LNCaP clone FGC (cell line): ENCODE results near the gene ASF1A.

Experiments used
- DNase-seq: peaks from one replicate; pipeline ENCODE4 v3.0.0-alpha.2; 2011; ENCODE audit warnings: low read depth
- H3K4me3 ChIP-seq: 2 replicates; pipeline ENCODE4 v1.5.1; 2011; ENCODE audit warnings: mild to moderate bottlenecking, low read depth, low read length, control low read depth
- TF ChIP-seq, protein P1 (sequence below): IDR thresholded peaks from 2 replicates; pipeline ENCODE4 v1.5.1; 2012; ENCODE audit warnings: mild to moderate bottlenecking; ENCODE audit not compliant: control insufficient read depth, insufficient read depth; ENCODE audit errors: extremely low read depth

ASF1A gene

DNA sequence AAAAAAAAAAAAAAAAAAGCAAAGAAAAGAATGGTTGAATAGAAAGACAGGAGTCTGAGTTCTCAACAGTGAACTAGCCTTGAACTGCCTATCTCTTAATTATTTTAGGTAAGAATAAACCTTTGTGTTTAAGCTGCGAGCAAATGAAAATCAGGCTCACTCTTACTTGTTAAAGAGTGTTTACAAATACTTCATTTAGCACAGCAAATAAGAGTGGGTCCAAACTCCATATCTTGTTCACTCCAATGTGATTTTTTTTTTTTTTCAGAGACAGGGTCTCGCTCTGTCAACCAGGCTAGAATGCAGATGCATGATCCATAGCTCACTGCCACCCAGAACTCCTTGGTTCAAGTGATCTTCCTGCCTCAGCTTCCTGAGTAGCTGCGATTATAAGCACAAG, 29.1 kb downstream of the ASF1A start:
- no peak overlapping the region for H3K4me3 ChIP-seq
- TF ChIP-seq, protein P1, sequence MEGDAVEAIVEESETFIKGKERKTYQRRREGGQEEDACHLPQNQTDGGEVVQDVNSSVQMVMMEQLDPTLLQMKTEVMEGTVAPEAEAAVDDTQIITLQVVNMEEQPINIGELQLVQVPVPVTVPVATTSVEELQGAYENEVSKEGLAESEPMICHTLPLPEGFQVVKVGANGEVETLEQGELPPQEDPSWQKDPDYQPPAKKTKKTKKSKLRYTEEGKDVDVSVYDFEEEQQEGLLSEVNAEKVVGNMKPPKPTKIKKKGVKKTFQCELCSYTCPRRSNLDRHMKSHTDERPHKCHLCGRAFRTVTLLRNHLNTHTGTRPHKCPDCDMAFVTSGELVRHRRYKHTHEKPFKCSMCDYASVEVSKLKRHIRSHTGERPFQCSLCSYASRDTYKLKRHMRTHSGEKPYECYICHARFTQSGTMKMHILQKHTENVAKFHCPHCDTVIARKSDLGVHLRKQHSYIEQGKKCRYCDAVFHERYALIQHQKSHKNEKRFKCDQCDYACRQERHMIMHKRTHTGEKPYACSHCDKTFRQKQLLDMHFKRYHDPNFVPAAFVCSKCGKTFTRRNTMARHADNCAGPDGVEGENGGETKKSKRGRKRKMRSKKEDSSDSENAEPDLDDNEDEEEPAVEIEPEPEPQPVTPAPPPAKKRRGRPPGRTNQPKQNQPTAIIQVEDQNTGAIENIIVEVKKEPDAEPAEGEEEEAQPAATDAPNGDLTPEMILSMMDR: no peak
- no peak for DNase-seq

DNA sequence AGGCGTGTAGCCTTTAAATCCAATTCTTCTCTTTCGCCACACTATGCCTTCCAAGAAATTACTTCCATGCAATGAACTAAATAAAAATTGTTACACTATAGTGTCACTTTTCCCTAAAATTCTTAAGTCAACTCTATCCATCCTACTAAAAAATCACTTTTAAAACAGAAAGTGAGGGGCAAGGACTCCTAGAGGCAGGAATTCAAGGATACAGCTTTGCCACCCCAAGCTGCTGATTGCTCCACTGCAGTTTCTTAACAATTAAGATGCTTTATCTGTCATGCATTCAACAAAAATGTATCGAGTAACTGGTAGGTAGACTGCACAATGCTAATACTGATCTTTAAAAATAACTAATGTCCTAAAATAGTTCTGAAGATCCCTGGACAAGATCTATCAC, 36.7 kb downstream of the ASF1A start:
- no peak for DNase-seq
- H3K4me3 ChIP-seq: no peak overlapping the region
- TF ChIP-seq, protein P1: no peak

DNA sequence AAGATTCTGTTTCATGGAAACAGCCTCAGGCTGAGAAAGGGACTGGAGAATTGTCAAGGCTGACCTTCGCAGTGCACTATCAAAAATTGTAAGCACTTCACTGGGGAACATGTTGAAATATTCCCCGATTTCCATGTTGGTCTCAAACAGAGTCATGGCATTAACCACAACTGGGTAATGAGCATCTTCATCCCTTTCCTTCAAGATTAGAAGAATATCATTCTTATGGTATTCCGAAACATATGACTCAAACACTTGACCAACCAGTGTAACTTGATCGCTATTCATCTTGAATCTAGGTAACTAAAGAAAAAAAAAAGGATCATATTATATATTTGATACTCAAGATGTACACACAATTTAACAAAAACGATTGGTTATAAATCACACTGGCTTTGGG, 37.5 kb downstream of the ASF1A start:
- TF ChIP-seq, protein P1: no peak
- H3K4me3 ChIP-seq: no peak overlapping the region
- DNase-seq: no peak

DNA sequence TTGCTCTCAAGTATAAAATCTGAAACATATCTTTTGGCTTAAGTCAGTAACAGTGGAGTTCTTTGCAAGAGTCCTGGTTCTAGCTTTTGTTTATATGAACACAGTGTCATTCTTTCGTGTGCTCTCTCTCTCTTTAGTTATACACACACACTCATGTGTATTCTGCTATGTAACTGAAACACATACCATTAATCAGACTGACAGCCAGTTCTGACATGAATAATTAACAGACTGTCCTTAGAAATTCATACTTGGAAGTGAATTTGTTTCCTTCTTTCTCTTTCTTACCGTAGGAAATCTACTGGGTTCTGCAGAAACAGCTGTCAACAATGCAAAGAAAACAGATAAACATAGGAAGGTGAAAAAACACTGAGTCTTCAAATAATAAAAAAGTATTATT, 38.5 kb downstream of the ASF1A start:
- no peak overlapping the region for H3K4me3 ChIP-seq
- TF ChIP-seq, protein P1: no peak
- DNase-seq: no peak

DNA sequence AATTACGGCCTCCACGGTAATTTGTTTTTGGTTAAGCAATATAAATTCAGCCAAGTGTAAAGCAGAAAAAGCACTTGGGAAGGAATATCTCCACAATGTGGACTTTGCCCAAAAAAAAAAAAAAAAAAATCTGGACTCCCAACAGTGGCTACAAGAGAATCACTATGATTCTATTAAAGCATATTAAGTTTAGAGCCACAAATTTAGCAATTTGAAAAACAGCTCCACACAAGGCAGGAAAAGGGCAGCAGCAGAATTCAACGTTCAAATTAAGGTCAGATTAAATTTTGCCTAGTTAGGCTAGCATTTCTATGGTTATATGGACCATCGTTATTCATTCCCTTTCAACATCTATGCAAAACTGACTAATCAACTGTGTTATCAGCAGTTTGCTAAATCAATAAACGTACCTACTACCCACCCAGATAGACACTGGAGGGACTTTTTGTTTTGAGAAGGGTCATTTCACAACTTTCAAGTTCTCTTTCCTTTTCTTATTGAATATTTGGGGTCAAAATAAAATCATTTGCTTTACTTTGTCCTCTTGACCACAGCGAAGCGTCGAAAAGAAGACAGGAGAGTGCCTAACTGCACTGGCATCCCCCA, 40.0 kb downstream of the ASF1A start:
- TF ChIP-seq, protein P1: no peak
- no peak for DNase-seq
- H3K4me3 ChIP-seq: peak overlapping the region; percentile 89

DNA sequence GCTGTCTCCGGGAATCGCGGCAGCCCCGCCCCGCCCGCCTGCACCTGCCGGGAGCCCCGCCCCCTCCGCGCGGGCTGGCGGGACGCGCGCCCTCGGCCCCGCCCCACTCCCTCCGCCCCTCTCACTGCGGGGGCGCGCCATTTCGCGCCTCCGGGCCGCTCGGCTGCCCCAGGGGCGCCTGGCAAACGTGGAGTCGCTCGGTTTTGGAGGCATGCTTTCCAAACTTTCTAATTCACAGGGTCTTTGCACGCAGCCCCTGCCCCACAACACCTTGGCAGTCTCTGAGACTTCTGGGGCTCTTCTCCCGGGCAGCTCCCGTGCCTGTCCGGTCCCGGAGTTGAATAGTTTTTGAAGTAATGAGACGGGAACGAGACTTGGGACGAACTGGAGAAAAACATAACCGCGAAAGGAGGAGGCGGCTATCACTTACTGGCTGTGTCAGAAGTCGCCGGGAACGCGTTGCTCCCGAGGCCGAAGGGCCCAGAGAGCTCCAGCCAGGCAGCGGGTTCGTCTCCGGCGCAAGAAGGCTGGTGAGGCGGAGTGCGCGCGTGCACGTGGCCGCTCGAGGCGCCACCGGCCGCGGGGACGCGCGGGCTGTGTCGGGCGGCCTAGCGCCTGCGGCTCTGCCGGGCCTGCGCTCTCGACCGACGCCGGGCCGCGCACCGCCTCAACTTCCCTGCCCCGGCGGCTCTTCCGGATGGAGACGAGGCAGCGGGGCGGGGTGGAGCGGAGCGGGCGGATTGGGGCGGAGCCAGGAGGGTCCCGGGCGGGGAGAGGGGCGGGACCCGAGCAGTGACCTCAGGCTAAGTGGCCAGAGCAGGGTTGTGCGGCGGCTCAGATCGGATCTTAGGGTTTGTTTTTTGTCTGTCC, 40.7 kb downstream of the ASF1A start, which contains the start of gene MCM9:
Gene MCM9 (minus strand): TSS at position 699 of the 870 bp plus-strand sequence. CDS start 3,436 bp downstream, outside the sequence.
- DNase-seq: peak; percentile 59
- H3K4me3 ChIP-seq: peak within 1 kb of the TSS; percentile 89
- TF ChIP-seq, protein P1: no peak
